GM06990 (cell line): ENCODE results near the gene GPR42.

ENCODE experiments used
- DNase-seq: peaks from one replicate; pipeline ENCODE4 v3.0.0-alpha.2; 2011; ENCODE audit not compliant: insufficient read length; ENCODE audit errors: extremely low read depth
- H3K27me3 ChIP-seq: replicated peaks from 2 replicates; pipeline ENCODE4 v1.6.0; 2011; ENCODE audit warnings: low read length; ENCODE audit not compliant: control insufficient read depth, insufficient read depth
- H3K36me3 ChIP-seq: 2 replicates; pipeline ENCODE4 v1.5.1; 2011; ENCODE audit warnings: low read length; ENCODE audit not compliant: control insufficient read depth, insufficient read depth
- H3K4me3 ChIP-seq: replicated peaks from 2 replicates; pipeline ENCODE4 v1.5.1; 2011; ENCODE audit warnings: low read depth, mild to moderate bottlenecking, control low read depth, low read length
- CTCF ChIP-seq: IDR thresholded peaks from 2 replicates; pipeline ENCODE4 v1.5.1; 2011; ENCODE audit warnings: low read length, control low read depth, mild to moderate bottlenecking, inconsistent platforms; ENCODE audit not compliant: insufficient read depth, poor library complexity, severe bottlenecking

The GPR42 gene

GRCh38 chr19:35347171-35347929 lies 23.5 kb upstream of the GPR42 start, which contains the start of gene FFAR1:
FFAR1 (plus strand) TSS chr19:35347902; CDS start chr19:35351552, 3,650 bp downstream.
- Histone ChIP-seq H3K4me3 (no peak within 1 kb of the TSS), H3K27me3 (no peaks in the 10 kb centered on the region), H3K36me3 (peaks cover 20% of the 10 kb centered on the region)
- peak; percentile 79 for DNase-seq
- TF ChIP-seq CTCF = no peak

GRCh38 chr19:35347930-35348298 lies 23.0 kb upstream of the GPR42 start:
- DNase-seq = no peak
- H3K36me3 ChIP-seq = peaks cover 19% of the 10 kb centered on the region
- no peak for TF ChIP-seq CTCF

GRCh38 chr19:35348911-35349611 lies 21.8 kb upstream of the GPR42 start:
- H3K4me3 ChIP-seq = no peak overlapping the region
- peak; percentile 65 for DNase-seq
- TF ChIP-seq CTCF = no peak
- H3K36me3 ChIP-seq = peaks cover 15% of the 10 kb centered on the region
- H3K27me3 ChIP-seq = no peaks in the 10 kb centered on the region

More at GRCh38 chr19:35347930-35348298, 23.0 kb upstream of the GPR42 start:
- Histone ChIP-seq H3K4me3 (no peak overlapping the region), H3K27me3 (no peaks in the 10 kb centered on the region)

- Histone ChIP-seq H3K27me3 (no peaks in the 10 kb centered on the region), H3K4me3 (no peak overlapping the region), H3K36me3 (peaks cover 7% of the 10 kb centered on the region)
- no peak for TF ChIP-seq CTCF
- no peak for DNase-seq
Observed at GRCh38 chr19:35349614-35350521, 21.0 kb upstream of the GPR42 start.

- DNase-seq = no peak
- no peaks in the 10 kb centered on the region for H3K27me3 ChIP-seq
- peaks cover 5% of the 10 kb centered on the region for H3K36me3 ChIP-seq
- no peak overlapping the region for H3K4me3 ChIP-seq
- no peak for TF ChIP-seq CTCF
Observed at GRCh38 chr19:35350591-35350990, 20.3 kb upstream of the GPR42 start.
